ENCODE data around the gene COPS7A.

COPS7A gene

GRCh38 chr12:6765048-6765633 lies 41.3 kb downstream of the COPS7A start:
- TF ChIP-seq CTCF (IDR thresholded peaks at IDR 0.05; ENCODE audit: insufficient read depth, low read length, poor library complexity, severe bottlenecking): no peak
- Histone ChIP-seq H3K36me3 (ENCODE audit: control insufficient read depth, insufficient read depth, low read length) (no peaks in the 10 kb centered on the region), H3K27me3 (replicated peaks; ENCODE audit: control insufficient read depth, insufficient read depth, low read length) (no peaks in the 10 kb centered on the region), H3K4me3 (replicated peaks; ENCODE audit: low read depth, low read length) (peak overlapping the region; percentile 76; the same call in 1 of the 2 replicates)
- no peak for DNase-seq (ENCODE audit: extremely low read depth, insufficient read length)

GRCh38 chr12:6765634-6766581 lies 42.1 kb downstream of the COPS7A start, which contains the start of gene PTMS:
Gene PTMS (plus strand): TSS chr12:6766363. CDS start chr12:6766706, 343 bp downstream.
- Histone ChIP-seq H3K4me3 (replicated peaks; ENCODE audit: low read depth, low read length) (peak within 1 kb of the TSS; percentile 76), H3K27me3 (replicated peaks; ENCODE audit: control insufficient read depth, insufficient read depth, low read length) (no peaks in the 10 kb centered on the region), H3K36me3 (ENCODE audit: control insufficient read depth, insufficient read depth, low read length) (no peaks in the 10 kb centered on the region)
- no peak for TF ChIP-seq CTCF (IDR thresholded peaks at IDR 0.05; ENCODE audit: insufficient read depth, low read length, poor library complexity, severe bottlenecking)
- peak; percentile 64 for DNase-seq (ENCODE audit: extremely low read depth, insufficient read length)

- peak overlapping the region; percentile 76 for H3K4me3 ChIP-seq (replicated peaks; ENCODE audit: low read depth, low read length)
- TF ChIP-seq CTCF (IDR thresholded peaks at IDR 0.05; ENCODE audit: insufficient read depth, low read length, poor library complexity, severe bottlenecking): peak; percentile 22
- DNase-seq (ENCODE audit: extremely low read depth, insufficient read length): peak; percentile 83
- H3K27me3 ChIP-seq (replicated peaks; ENCODE audit: control insufficient read depth, insufficient read depth, low read length): no peaks in the 10 kb centered on the region
- H3K36me3 ChIP-seq (ENCODE audit: control insufficient read depth, insufficient read depth, low read length): no peaks in the 10 kb centered on the region
Observed at GRCh38 chr12:6766651-6767349, 43.0 kb downstream of the COPS7A start.

- no peak for TF ChIP-seq CTCF (IDR thresholded peaks at IDR 0.05; ENCODE audit: insufficient read depth, low read length, poor library complexity, severe bottlenecking)
- peak overlapping the region; percentile 76 for H3K4me3 ChIP-seq (replicated peaks; ENCODE audit: low read depth, low read length)
- no peak for DNase-seq (ENCODE audit: extremely low read depth, insufficient read length)
- H3K36me3 ChIP-seq (ENCODE audit: control insufficient read depth, insufficient read depth, low read length): no peaks in the 10 kb centered on the region
- H3K27me3 ChIP-seq (replicated peaks; ENCODE audit: control insufficient read depth, insufficient read depth, low read length): no peaks in the 10 kb centered on the region
Observed at GRCh38 chr12:6767353-6768319, 43.8 kb downstream of the COPS7A start.

- Histone ChIP-seq H3K4me3 (replicated peaks; ENCODE audit: low read depth, low read length) (no peak overlapping the region), H3K36me3 (ENCODE audit: control insufficient read depth, insufficient read depth, low read length) (no peaks in the 10 kb centered on the region), H3K27me3 (replicated peaks; ENCODE audit: control insufficient read depth, insufficient read depth, low read length) (no peaks in the 10 kb centered on the region)
- no peak for DNase-seq (ENCODE audit: extremely low read depth, insufficient read length)
- TF ChIP-seq CTCF (IDR thresholded peaks at IDR 0.05; ENCODE audit: insufficient read depth, low read length, poor library complexity, severe bottlenecking): no peak
Observed at GRCh38 chr12:6768437-6768914, 44.6 kb downstream of the COPS7A start.
